Liver (tissue), 9 donors: Measurements from ENCODE around the gene RB1. TPM values are rescaled to one million over a fixed set of nuclear protein-coding genes. Genes with fewer than 3 reads are reported as not detected.

Experiments
- DNase-seq: peaks from one replicate; pipeline ENCODE4 v3.0.0-alpha.2; 2017; ENCODE audit warnings: low spot score
- H3K27ac ChIP-seq, 2 donors: one replicate each; pipeline ENCODE4 v1.7.0; 2013; ENCODE audit warnings: inconsistent platforms in 2 of 2, low read length in 2 of 2, control low read depth in 1 of 2, low read depth in 1 of 2, mild to moderate bottlenecking in 1 of 2
- H3K27me3 ChIP-seq, 4 donors: one replicate each; pipeline versions ENCODE4 v1.6.1 to v1.7.0; 2013; ENCODE audit warnings: low read length in 3 of 4, inconsistent platforms in 1 of 4, mild to moderate bottlenecking in 1 of 4, moderate library complexity in 1 of 4; ENCODE audit not compliant: control insufficient read depth in 4 of 4, insufficient read depth in 4 of 4
- H3K36me3 ChIP-seq, 4 donors: one replicate each; pipeline versions ENCODE4 v1.6.1 to v1.7.0; 2013; ENCODE audit warnings: low read length in 3 of 4, mild to moderate bottlenecking in 3 of 4, low read depth in 1 of 4, moderate library complexity in 1 of 4; ENCODE audit not compliant: control insufficient read depth in 4 of 4, insufficient read depth in 3 of 4
- H3K4me1 ChIP-seq, 4 donors: one replicate each; pipeline versions ENCODE4 v1.6.1 to v1.7.0; 2013; ENCODE audit warnings: low read length in 3 of 4, mild to moderate bottlenecking in 3 of 4, moderate library complexity in 1 of 4; ENCODE audit not compliant: control insufficient read depth in 4 of 4, insufficient read depth in 4 of 4
- H3K4me3 ChIP-seq, 3 donors: one replicate each; pipeline versions ENCODE4 v1.6.1 to v1.7.0; 2013; ENCODE audit warnings: low read length in 3 of 3, control low read depth in 1 of 3, low read depth in 1 of 3, mild to moderate bottlenecking in 1 of 3
- H3K9ac ChIP-seq, 2 donors: one replicate each; pipeline ENCODE4 v1.7.0; 2013; ENCODE audit warnings: low read length in 2 of 2, mild to moderate bottlenecking in 2 of 2, moderate library complexity in 2 of 2, control low read depth in 1 of 2, low read depth in 1 of 2
- H3K9me3 ChIP-seq, 4 donors: one replicate each; pipeline versions ENCODE4 v1.6.1 to v1.7.0; 2013; ENCODE audit warnings: low read length in 3 of 4; ENCODE audit not compliant: control insufficient read depth in 4 of 4
- ATF3 ChIP-seq: IDR thresholded peaks from 2 replicates; pipeline ENCODE4 v1.6.1; 2016; ENCODE audit warnings: antibody characterized with exemption
- EGR1 ChIP-seq, 2 donors: IDR thresholded peaks; 2 replicates each; pipeline ENCODE4 v1.6.1; 2016 to 2018; ENCODE audit warnings: antibody characterized with exemption in 2 of 2, low read depth in 2 of 2
- FOXA1 ChIP-seq: IDR thresholded peaks from 2 replicates; pipeline ENCODE4 v1.6.1; 2016; ENCODE audit warnings: antibody characterized with exemption
- HNF4A ChIP-seq, 2 donors: conservative IDR thresholded peaks; 2 replicates each; pipeline ENCODE4 v1.6.1; 2016; ENCODE audit warnings: antibody characterized with exemption in 2 of 2, mild to moderate bottlenecking in 2 of 2
- HNF4G ChIP-seq: IDR thresholded peaks from 2 replicates; pipeline ENCODE4 v1.6.1; 2016; ENCODE audit warnings: antibody characterized with exemption
- NR2F2 ChIP-seq: IDR thresholded peaks from 2 replicates; pipeline ENCODE4 v1.6.1; 2016; ENCODE audit warnings: antibody characterized with exemption
- RAD21 ChIP-seq, 2 donors: IDR thresholded peaks; 2 replicates each; pipeline ENCODE4 v1.6.1; 2016; ENCODE audit warnings: antibody characterized with exemption in 2 of 2, mild to moderate bottlenecking in 2 of 2
- REST ChIP-seq: IDR thresholded peaks from 2 replicates; pipeline ENCODE4 v1.6.1; 2016; ENCODE audit warnings: antibody characterized with exemption, mild to moderate bottlenecking
- SP1 ChIP-seq: IDR thresholded peaks from 2 replicates; pipeline ENCODE4 v1.6.1; 2018; ENCODE audit warnings: antibody characterized with exemption, mild to moderate bottlenecking
- YY1 ChIP-seq: IDR thresholded peaks from 2 replicates; pipeline ENCODE4 v1.6.1; 2016; ENCODE audit warnings: antibody characterized with exemption, mild to moderate bottlenecking
- WGBS: extraction: QIAGEN DNeasy Blood & Tissue Kit; methylation state at CpG from one replicate; pipeline ENCODE4 v1.1.7; 2013; 5-methylcytosine and 5-hydroxymethylcytosine counted together
- polyA plus RNA-seq, 2 donors: library from polyadenylated mRNA; stranded (reverse) in 1 of 2; unstranded in 1 of 2; fragments of 200-250 nt in 1 of 2; fragments of >200 nt in 1 of 2; fragmentation: Nextera tagmentation in 1 of 2; extraction: Ambion mirVana in 1 of 2; gene quantifications; one replicate each; pipeline versions ENCODE4 v1.2.1 to v1.2.3, GENCODE V29; 2013 to 2015
- total RNA-seq, 2 donors: library from RNA; depleted of rRNA; stranded (reverse); fragments of >200 nt; gene quantifications; one replicate each; pipeline ENCODE4 v1.2.3, GENCODE V29; 2014
- TF ChIP-seq, protein P1 (sequence below): IDR thresholded peaks from 2 replicates; pipeline ENCODE4 v1.6.1; 2016; ENCODE audit warnings: antibody characterized with exemption
- TF ChIP-seq, protein P2 (sequence below): fragments of 150-350 bp; IDR thresholded peaks from 2 replicates; pipeline ENCODE4 v1.5.1; 2017; ENCODE audit warnings: improper control_type of control experiment, low read depth, low read length; ENCODE audit not compliant: missing input control
- donor health status: healthy.
- donor health status: healthy.
- donor health status: healthy.
- donor health status: healthy.
- donor health status: healthy.

RB1 gene
- total and polyA plus RNA-seq, 4 donors: 6.6 to 30.6 (median 8.9) TPM

- TF ChIP-seq EGR1 (IDR thresholded peaks at IDR 0.05; ENCODE audit: low read depth in 2 of 2) (no peak), RAD21 (IDR thresholded peaks at IDR 0.05) (no peak), FOXA1 (no peak), YY1 (no peak), ATF3 (no peak), HNF4A (conservative IDR thresholded peaks at IDR 0.05) (no peak), SP1 (no peak), HNF4G (no peak), REST (no peak)
- TF ChIP-seq, protein P1, sequence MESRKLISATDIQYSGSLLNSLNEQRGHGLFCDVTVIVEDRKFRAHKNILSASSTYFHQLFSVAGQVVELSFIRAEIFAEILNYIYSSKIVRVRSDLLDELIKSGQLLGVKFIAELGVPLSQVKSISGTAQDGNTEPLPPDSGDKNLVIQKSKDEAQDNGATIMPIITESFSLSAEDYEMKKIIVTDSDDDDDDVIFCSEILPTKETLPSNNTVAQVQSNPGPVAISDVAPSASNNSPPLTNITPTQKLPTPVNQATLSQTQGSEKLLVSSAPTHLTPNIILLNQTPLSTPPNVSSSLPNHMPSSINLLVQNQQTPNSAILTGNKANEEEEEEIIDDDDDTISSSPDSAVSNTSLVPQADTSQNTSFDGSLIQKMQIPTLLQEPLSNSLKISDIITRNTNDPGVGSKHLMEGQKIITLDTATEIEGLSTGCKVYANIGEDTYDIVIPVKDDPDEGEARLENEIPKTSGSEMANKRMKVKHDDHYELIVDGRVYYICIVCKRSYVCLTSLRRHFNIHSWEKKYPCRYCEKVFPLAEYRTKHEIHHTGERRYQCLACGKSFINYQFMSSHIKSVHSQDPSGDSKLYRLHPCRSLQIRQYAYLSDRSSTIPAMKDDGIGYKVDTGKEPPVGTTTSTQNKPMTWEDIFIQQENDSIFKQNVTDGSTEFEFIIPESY: no peak
- no peak overlapping the region for H3K4me3 ChIP-seq
- peaks cover 4 to 43% (median 32%) of the 10 kb centered on the region in 4 donors for H3K36me3 ChIP-seq
- peaks cover 2 to 19% (median 11%) of the 10 kb centered on the region in 4 donors for H3K4me1 ChIP-seq
- no peaks in the 10 kb centered on the region for H3K27me3 ChIP-seq
- DNase-seq: no peak
- no peak overlapping the region for H3K9ac ChIP-seq
- 98% methylated on average over 13 of the region's 13 CpGs for WGBS
- H3K9me3 ChIP-seq: no peaks in the 10 kb centered on the region
- no peak overlapping the region for H3K27ac ChIP-seq
Measured at GRCh38 chr13:48255090-48255489, 48.5 kb upstream of the RB1 start.

DNA sequence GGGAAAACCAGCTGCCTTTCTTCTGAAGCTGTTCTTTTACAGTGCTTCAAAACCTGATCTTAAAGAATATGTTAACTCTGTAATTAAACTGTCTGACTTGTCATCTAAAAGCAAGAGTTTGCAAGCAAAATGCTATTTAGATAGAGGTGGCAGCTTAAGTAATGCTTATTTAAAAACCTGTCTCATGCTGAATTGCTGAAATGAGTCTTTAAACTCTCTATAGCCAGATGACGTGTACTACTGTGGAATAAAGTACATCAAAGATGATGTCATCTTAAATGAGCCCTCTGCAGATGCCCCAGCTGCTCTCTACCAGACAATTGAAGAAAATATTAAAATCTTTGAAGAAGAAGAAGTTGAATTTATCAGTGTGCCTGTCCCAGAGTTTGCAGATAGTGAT is 47.6 kb upstream of the RB1 start:
- no peak overlapping the region for H3K27ac ChIP-seq
- H3K36me3 ChIP-seq: peaks cover 4 to 48% (median 35%) of the 10 kb centered on the region in 4 donors
- no peaks in the 10 kb centered on the region for H3K27me3 ChIP-seq
- peaks cover 1 to 18% (median 11%) of the 10 kb centered on the region in 4 donors for H3K4me1 ChIP-seq
- H3K4me3 ChIP-seq: no peak overlapping the region
- no peaks in the 10 kb centered on the region for H3K9me3 ChIP-seq
- WGBS: 69% methylated on average over 1 of the region's 1 CpG
- no peak for DNase-seq
- no peak overlapping the region for H3K9ac ChIP-seq
- TF ChIP-seq REST (no peak), NR2F2 (no peak), FOXA1 (no peak)
- TF ChIP-seq, protein P2, sequence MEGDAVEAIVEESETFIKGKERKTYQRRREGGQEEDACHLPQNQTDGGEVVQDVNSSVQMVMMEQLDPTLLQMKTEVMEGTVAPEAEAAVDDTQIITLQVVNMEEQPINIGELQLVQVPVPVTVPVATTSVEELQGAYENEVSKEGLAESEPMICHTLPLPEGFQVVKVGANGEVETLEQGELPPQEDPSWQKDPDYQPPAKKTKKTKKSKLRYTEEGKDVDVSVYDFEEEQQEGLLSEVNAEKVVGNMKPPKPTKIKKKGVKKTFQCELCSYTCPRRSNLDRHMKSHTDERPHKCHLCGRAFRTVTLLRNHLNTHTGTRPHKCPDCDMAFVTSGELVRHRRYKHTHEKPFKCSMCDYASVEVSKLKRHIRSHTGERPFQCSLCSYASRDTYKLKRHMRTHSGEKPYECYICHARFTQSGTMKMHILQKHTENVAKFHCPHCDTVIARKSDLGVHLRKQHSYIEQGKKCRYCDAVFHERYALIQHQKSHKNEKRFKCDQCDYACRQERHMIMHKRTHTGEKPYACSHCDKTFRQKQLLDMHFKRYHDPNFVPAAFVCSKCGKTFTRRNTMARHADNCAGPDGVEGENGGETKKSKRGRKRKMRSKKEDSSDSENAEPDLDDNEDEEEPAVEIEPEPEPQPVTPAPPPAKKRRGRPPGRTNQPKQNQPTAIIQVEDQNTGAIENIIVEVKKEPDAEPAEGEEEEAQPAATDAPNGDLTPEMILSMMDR: no peak
- TF ChIP-seq, protein P1: no peak
